IMR-90 (cell line): ENCODE data around the gene MUC20. TPM values are rescaled to one million over a fixed set of nuclear protein-coding genes. Genes with fewer than 3 reads are reported as not detected.

Experiments
- ATAC-seq: fragments of 200-7000 bp; cut with Tn5 transposase; 2 replicates; pipeline ENCODE4 v1.9.1; 2020; ENCODE audit warnings: low read depth, mild to moderate bottlenecking, moderate library complexity
- BruUV-seq: library from RNA; stranded (reverse); fragments of 400-500 nt; replicated peaks from 2 replicates; lab custom pipeline; 2021; lab: Mats Ljungman, UMichigan
- CTCF ChIA-PET: fragments of 300-600 bp; formaldehyde crosslinking; extraction: SDS; loops from one replicate; lab custom pipeline; 2021; ENCODE audit warnings: antibody characterized with exemption; lab: Yijun Ruan, JAX
- POLR2A ChIA-PET: fragments of 300-600 bp; sonication (Branson Sonifier 250); formaldehyde crosslinking; loops from one replicate; lab custom pipeline; 2022; ENCODE audit warnings: antibody characterized with exemption; ENCODE audit not compliant: unreplicated experiment; lab: Charles Lee
- DNase-seq: peaks from one replicate; pipeline ENCODE4 v3.0.0; 2013
- H2AFZ ChIP-seq: replicated peaks from 2 replicates; pipeline ENCODE3; 2013; ENCODE audit warnings: low read length, mild to moderate bottlenecking; ENCODE audit not compliant: poor library complexity
- H2AK5ac ChIP-seq: 2 replicates; pipeline ENCODE4 v1.6.1; 2013; ENCODE audit warnings: low read depth, low read length, inconsistent platforms
- H2AK9ac ChIP-seq: replicated peaks from 2 replicates; pipeline ENCODE3; 2013; ENCODE audit warnings: mild to moderate bottlenecking, low read depth, low read length, moderate library complexity; ENCODE audit not compliant: poor library complexity
- H2BK120ac ChIP-seq: 2 replicates; pipeline ENCODE4 v1.6.1; 2013; ENCODE audit warnings: low read depth, low read length, inconsistent platforms
- H2BK15ac ChIP-seq: 3 replicates; pipeline ENCODE4 v1.6.1; 2013; ENCODE audit warnings: low read depth, low read length, inconsistent platforms
- H2BK20ac ChIP-seq: 2 replicates; pipeline ENCODE4 v1.6.1; 2013; ENCODE audit warnings: low read depth, mild to moderate bottlenecking, inconsistent platforms, low read length, moderate library complexity
- H2BK5ac ChIP-seq: 2 replicates; pipeline ENCODE4 v1.6.1; 2013; ENCODE audit warnings: mild to moderate bottlenecking, low read depth, low read length, inconsistent platforms; ENCODE audit not compliant: poor library complexity, severe bottlenecking
- H3K14ac ChIP-seq: replicated peaks from 2 replicates; pipeline ENCODE4 v1.6.1; 2013; ENCODE audit warnings: low read depth, low read length, inconsistent platforms
- H3K18ac ChIP-seq: 2 replicates; pipeline ENCODE4 v1.6.1; 2013; ENCODE audit warnings: low read depth, low read length, control low read depth
- H3K23ac ChIP-seq: 2 replicates; pipeline ENCODE4 v1.6.1; 2013; ENCODE audit warnings: low read depth, low read length, inconsistent platforms
- H3K27ac ChIP-seq: 2 replicates; pipeline ENCODE4 v1.5.1; 2013; ENCODE audit warnings: mild to moderate bottlenecking, control low read depth, low read length; ENCODE audit not compliant: insufficient read depth
- H3K27me3 ChIP-seq: 2 replicates; pipeline ENCODE4 v1.6.1; 2013; ENCODE audit warnings: low read length; ENCODE audit not compliant: control insufficient read depth, insufficient read depth
- H3K36me3 ChIP-seq: 2 replicates; pipeline ENCODE4 v1.6.1; 2013; ENCODE audit warnings: low read length, mixed read lengths; ENCODE audit not compliant: control insufficient read depth, insufficient read depth
- H3K4ac ChIP-seq: 2 replicates; pipeline ENCODE4 v1.6.1; 2013; ENCODE audit warnings: low read depth, low read length, inconsistent platforms
- H3K4me1 ChIP-seq: 2 replicates; pipeline ENCODE4 v1.6.1; 2013; ENCODE audit warnings: low read length, mixed read lengths; ENCODE audit not compliant: control insufficient read depth, insufficient read depth
- H3K4me2 ChIP-seq: 2 replicates; pipeline ENCODE4 v1.6.1; 2013; ENCODE audit warnings: low read depth, mild to moderate bottlenecking, control low read depth, low read length, moderate library complexity
- H3K4me3 ChIP-seq: 2 replicates; pipeline ENCODE4 v1.5.1; 2013; ENCODE audit warnings: low read depth, mild to moderate bottlenecking, control low read depth, low read length, moderate library complexity; ENCODE audit not compliant: insufficient read depth
- H3K56ac ChIP-seq: 2 replicates; pipeline ENCODE4 v1.6.1; 2013; ENCODE audit warnings: low read length, inconsistent platforms; ENCODE audit not compliant: insufficient read depth; ENCODE audit errors: extremely low read depth
- H3K79me1 ChIP-seq, 2 experiments: 2 replicates each; pipeline ENCODE4 v1.6.1; 2013; ENCODE audit warnings: low read length in 2 of 2, inconsistent platforms in 1 of 2, low read depth in 1 of 2
- H3K9ac ChIP-seq: 2 replicates; pipeline ENCODE4 v1.6.1; 2013; ENCODE audit warnings: low read depth, low read length, control low read depth
- H3K9me1 ChIP-seq: 2 replicates; pipeline ENCODE4 v1.6.1; 2013; ENCODE audit warnings: low read length, inconsistent platforms; ENCODE audit not compliant: insufficient read depth
- H3K9me3 ChIP-seq: 2 replicates; pipeline ENCODE4 v1.6.1; 2013; ENCODE audit warnings: low read length; ENCODE audit not compliant: control insufficient read depth, insufficient read depth
- H4K20me1 ChIP-seq: 2 replicates; pipeline ENCODE4 v1.6.1; 2013; ENCODE audit warnings: low read length, inconsistent platforms; ENCODE audit not compliant: insufficient read depth
- H4K5ac ChIP-seq: 2 replicates; pipeline ENCODE4 v1.6.1; 2013; ENCODE audit warnings: mild to moderate bottlenecking, low read depth, low read length, control low read depth
- H4K8ac ChIP-seq, 2 experiments: 2 replicates each; pipeline ENCODE4 v1.6.1; 2013; ENCODE audit warnings: low read depth in 2 of 2, low read length in 2 of 2, control low read depth in 1 of 2, inconsistent platforms in 1 of 2
- H4K91ac ChIP-seq: 2 replicates; pipeline ENCODE4 v1.6.1; 2013; ENCODE audit warnings: low read depth, low read length, inconsistent platforms; ENCODE audit not compliant: insufficient read depth
- BHLHE40 ChIP-seq: fragments of 150-350 bp; IDR thresholded peaks from 2 replicates; pipeline ENCODE4 v1.6.1; 2016; ENCODE audit warnings: mild to moderate bottlenecking, low read depth, low read length
- CEBPB ChIP-seq: IDR thresholded peaks from 2 replicates; pipeline ENCODE4 v1.6.1; 2012; ENCODE audit warnings: low read depth, low read length, improper control_type of control experiment
- CHD1 ChIP-seq: IDR thresholded peaks from 2 replicates; pipeline ENCODE4 v1.6.1; 2012; ENCODE audit warnings: low read depth, low read length, improper control_type of control experiment
- CTCF ChIP-seq: conservative IDR thresholded peaks from 2 replicates; pipeline ENCODE4 v1.5.1; 2012; ENCODE audit warnings: mild to moderate bottlenecking, low read depth, low read length, improper control_type of control experiment
- FOS ChIP-seq: fragments of 150-350 bp; IDR thresholded peaks from 2 replicates; pipeline ENCODE4 v1.6.1; 2016; ENCODE audit warnings: low read depth, low read length
- MAFK ChIP-seq: IDR thresholded peaks from 2 replicates; pipeline ENCODE4 v1.6.1; 2012; ENCODE audit warnings: low read depth, low read length, improper control_type of control experiment
- MAZ ChIP-seq: IDR thresholded peaks from 2 replicates; pipeline ENCODE4 v1.6.1; 2012; ENCODE audit warnings: low read depth, mild to moderate bottlenecking, low read length, improper control_type of control experiment, moderate library complexity, borderline replicate concordance
- MXI1 ChIP-seq: IDR thresholded peaks from 2 replicates; pipeline ENCODE4 v1.6.1; 2012; ENCODE audit warnings: low read depth, mild to moderate bottlenecking, low read length, moderate library complexity, borderline replicate concordance
- NFE2L2 ChIP-seq: fragments of 150-350 bp; IDR thresholded peaks from 2 replicates; pipeline ENCODE4 v1.6.1; 2016; ENCODE audit warnings: low read depth, mild to moderate bottlenecking, low read length
- POLR2A ChIP-seq: IDR thresholded peaks from 2 replicates; pipeline ENCODE4 v1.6.1; 2012; ENCODE audit warnings: mild to moderate bottlenecking, low read depth, low read length
- RAD21 ChIP-seq: IDR thresholded peaks from 2 replicates; pipeline ENCODE4 v1.6.1; 2012; ENCODE audit warnings: low read length, improper control_type of control experiment
- RCOR1 ChIP-seq: IDR thresholded peaks from 2 replicates; pipeline ENCODE4 v1.6.1; 2012; ENCODE audit warnings: mild to moderate bottlenecking, low read length, improper control_type of control experiment; ENCODE audit not compliant: insufficient replicate concordance
- RFX5 ChIP-seq: IDR thresholded peaks from 2 replicates; pipeline ENCODE4 v1.8.0; 2012; ENCODE audit warnings: low read depth, mild to moderate bottlenecking, low read length, moderate library complexity
- SMC3 ChIP-seq: fragments of 150-350 bp; IDR thresholded peaks from 2 replicates; pipeline ENCODE4 v1.6.1; 2016; ENCODE audit warnings: low read depth, mild to moderate bottlenecking, antibody characterized with exemption, low read length, moderate library complexity
- WGBS, 2 experiments: methylation state at CpG; one replicate each; pipeline versions ENCODE4 v1.1.5 to v1.1.7; 2013; ENCODE audit warnings: missing lambda C conversion rate in 2 of 2; ENCODE audit not compliant: insufficient read length in 1 of 2; ENCODE audit errors: extremely low coverage in 2 of 2; 5-methylcytosine and 5-hydroxymethylcytosine counted together
- dilution Hi-C: fragments of 300-500 bp; cut with HindIII; formaldehyde crosslinking; loops from one replicate; pipeline ENCODE4 v1.14.3; 2018; ENCODE audit warnings: low sequenced_read_pairs; ENCODE audit not compliant: unreplicated experiment
- in situ Hi-C: fragments of 300-500 bp; cut with MboI; formaldehyde crosslinking; loops from 3 replicates; pipeline ENCODE4 v1.14.3; 2019; ENCODE audit warnings: low sequenced_read_pairs, inconsistent platforms, mixed read lengths
- intact Hi-C: fragments of 100-400 bp; cut with micrococcal nuclease; formaldehyde crosslinking; loops from 2 replicates; pipeline ENCODE4 v1.10.0; 2022
- polyA plus RNA-seq, 3 experiments: library from polyadenylated mRNA; depleted of rRNA; stranded (reverse); fragments of >200 nt; gene quantifications; 2 replicates each; pipeline ENCODE4 v1.2.3, GENCODE V29; 2012; ENCODE audit warnings: low replicate concordance in 1 of 3
- total RNA-seq: library from RNA; depleted of rRNA; stranded (reverse); fragments of >200 nt; gene quantifications from 2 replicates; pipeline ENCODE4 v1.2.3, GENCODE V29; 2012
- TF ChIP-seq, protein P1 (sequence below): fragments of 150-350 bp; IDR thresholded peaks from 2 replicates; pipeline ENCODE4 v1.6.1; 2016; ENCODE audit warnings: low read depth, mild to moderate bottlenecking, low read length, moderate library complexity, borderline replicate concordance
- TF ChIP-seq, protein P2 (sequence below): fragments of 150-350 bp; IDR thresholded peaks from 2 replicates; pipeline ENCODE4 v1.6.1; 2017; ENCODE audit warnings: mild to moderate bottlenecking, antibody characterized with exemption, low read length, low read depth

Gene MUC20
- total and polyA plus RNA-seq, 2 of the 4 experiments (the other 2 are of a cell fraction) = 0.12 TPM; not detected in 1

DNA sequence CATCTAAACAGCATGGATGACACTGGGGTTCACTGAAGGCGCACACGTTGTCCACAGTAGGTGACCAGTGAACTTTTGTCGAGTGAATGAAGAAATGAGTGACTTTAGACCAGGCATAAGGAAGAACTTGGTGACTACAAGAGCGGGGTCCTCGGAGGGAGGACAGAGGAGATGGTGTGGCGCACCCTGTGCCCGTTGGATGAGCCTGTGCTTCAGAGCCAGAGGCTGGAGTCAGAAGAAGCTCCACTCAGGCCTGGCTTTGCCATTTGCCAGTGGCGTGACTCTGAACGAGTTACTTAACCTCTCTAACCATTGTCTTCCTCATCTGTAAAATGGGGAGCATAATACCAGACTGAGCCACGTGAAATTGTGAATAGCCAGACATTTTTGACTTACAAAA lies 48.8 kb downstream of the MUC20 start:
- Histone ChIP-seq H2BK5ac (no peak overlapping the region), H2BK15ac (no peak overlapping the region), H3K27ac (no peak overlapping the region), H3K9ac (no peak overlapping the region), H2AK9ac (no peak overlapping the region), H3K4me3 (no peak overlapping the region), H2BK120ac (no peak overlapping the region), H3K9me1 (no peaks in the 10 kb centered on the region), H3K4me1 (no peaks in the 10 kb centered on the region), H3K18ac (no peak overlapping the region), H3K23ac (no peak overlapping the region), H2BK20ac (no peak overlapping the region), H4K20me1 (no peaks in the 10 kb centered on the region), H4K91ac (no peak overlapping the region), H2AFZ (no peak overlapping the region), H3K36me3 (no peaks in the 10 kb centered on the region), H3K27me3 (peaks cover 7% of the 10 kb centered on the region; the same call in 1 of the 2 replicates), H4K5ac (no peak overlapping the region), H3K14ac (no peak overlapping the region), H3K56ac (no peak overlapping the region), H4K8ac (no peak overlapping the region), H3K79me1 (no peaks in the 10 kb centered on the region), H3K4ac (no peak overlapping the region), H3K4me2 (no peak overlapping the region), H3K9me3 (peaks cover 3% of the 10 kb centered on the region; the same call in 1 of the 2 replicates), H2AK5ac (no peak overlapping the region)
- BruUV-seq = no TSS peak
- no peak for DNase-seq
- TF ChIP-seq POLR2A (no peak), NFE2L2 (no peak), CHD1 (no peak), MXI1 (no peak), RAD21 (no peak), RCOR1 (no peak), MAFK (no peak), FOS (no peak), CEBPB (no peak), BHLHE40 (no peak), CTCF (no peak), MAZ (no peak), RFX5 (no peak), SMC3 (no peak)
- TF ChIP-seq, protein P1, sequence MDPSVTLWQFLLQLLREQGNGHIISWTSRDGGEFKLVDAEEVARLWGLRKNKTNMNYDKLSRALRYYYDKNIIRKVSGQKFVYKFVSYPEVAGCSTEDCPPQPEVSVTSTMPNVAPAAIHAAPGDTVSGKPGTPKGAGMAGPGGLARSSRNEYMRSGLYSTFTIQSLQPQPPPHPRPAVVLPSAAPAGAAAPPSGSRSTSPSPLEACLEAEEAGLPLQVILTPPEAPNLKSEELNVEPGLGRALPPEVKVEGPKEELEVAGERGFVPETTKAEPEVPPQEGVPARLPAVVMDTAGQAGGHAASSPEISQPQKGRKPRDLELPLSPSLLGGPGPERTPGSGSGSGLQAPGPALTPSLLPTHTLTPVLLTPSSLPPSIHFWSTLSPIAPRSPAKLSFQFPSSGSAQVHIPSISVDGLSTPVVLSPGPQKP = no peak
- TF ChIP-seq, protein P2, sequence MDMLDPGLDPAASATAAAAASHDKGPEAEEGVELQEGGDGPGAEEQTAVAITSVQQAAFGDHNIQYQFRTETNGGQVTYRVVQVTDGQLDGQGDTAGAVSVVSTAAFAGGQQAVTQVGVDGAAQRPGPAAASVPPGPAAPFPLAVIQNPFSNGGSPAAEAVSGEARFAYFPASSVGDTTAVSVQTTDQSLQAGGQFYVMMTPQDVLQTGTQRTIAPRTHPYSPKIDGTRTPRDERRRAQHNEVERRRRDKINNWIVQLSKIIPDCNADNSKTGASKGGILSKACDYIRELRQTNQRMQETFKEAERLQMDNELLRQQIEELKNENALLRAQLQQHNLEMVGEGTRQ = no peak
- dilution Hi-C loops = no loop called here
- no peak for ATAC-seq
- no CpG with 5 or more reads among the region's 10 CpGs for WGBS, 2 experiments
- intact Hi-C loops = no loop called here
- in situ Hi-C loops = no loop called here
- POLR2A ChIA-PET = no interaction called here
- CTCF ChIA-PET = no interaction called here
